ENCODE results near the gene CPED1.

Gene CPED1

GRCh38 chr7:120947980-120948379 is 40.5 kb upstream of the CPED1 start:
- no peak for TF ChIP-seq CTCF (conservative IDR thresholded peaks at IDR 0.05; ENCODE audit: low read depth, low read length)
- DNase-seq (ENCODE audit: low read depth), result no peak
- H3K4me3 ChIP-seq (ENCODE audit: low read depth, low read length), result no peak overlapping the region

GRCh38 chr7:120949393-120949911 is 39.1 kb upstream of the CPED1 start:
- DNase-seq (ENCODE audit: low read depth), result no peak
- TF ChIP-seq CTCF (conservative IDR thresholded peaks at IDR 0.05; ENCODE audit: low read depth, low read length), result no peak
- no peak overlapping the region for H3K4me3 ChIP-seq (ENCODE audit: low read depth, low read length)

- DNase-seq (ENCODE audit: low read depth), result no peak
- no peak for TF ChIP-seq CTCF (conservative IDR thresholded peaks at IDR 0.05; ENCODE audit: low read depth, low read length)
- H3K4me3 ChIP-seq (ENCODE audit: low read depth, low read length), result peak overlapping the region; percentile 58
Observed at GRCh38 chr7:120949998-120950538, 38.4 kb upstream of the CPED1 start.

GRCh38 chr7:120950539-120951308 is 37.8 kb upstream of the CPED1 start, which contains the start of gene ING3:
ING3 (plus strand) TSS chr7:120950777; CDS start chr7:120950897, 120 bp downstream.
- peak within 1 kb of the TSS; percentile 86 for H3K4me3 ChIP-seq (ENCODE audit: low read depth, low read length)
- TF ChIP-seq CTCF (conservative IDR thresholded peaks at IDR 0.05; ENCODE audit: low read depth, low read length), result no peak
- peak; percentile 99 for DNase-seq (ENCODE audit: low read depth)

- TF ChIP-seq CTCF (conservative IDR thresholded peaks at IDR 0.05; ENCODE audit: low read depth, low read length), result no peak
- no peak for DNase-seq (ENCODE audit: low read depth)
- H3K4me3 ChIP-seq (ENCODE audit: low read depth, low read length), result peak overlapping the region; percentile 86
Observed at GRCh38 chr7:120951309-120951699, 37.2 kb upstream of the CPED1 start.

GRCh38 chr7:120951826-120952225 is 36.7 kb upstream of the CPED1 start:
- DNase-seq (ENCODE audit: low read depth), result no peak
- no peak for TF ChIP-seq CTCF (conservative IDR thresholded peaks at IDR 0.05; ENCODE audit: low read depth, low read length)

More at GRCh38 chr7:120951826-120952225, 36.7 kb upstream of the CPED1 start:
- H3K4me3 ChIP-seq (ENCODE audit: low read depth, low read length), result peak overlapping the region; percentile 2
